SH-SY5Y (cell line): Measurements from ENCODE around the gene COA6.

ENCODE experiments used
- GATA2 ChIP-seq: IDR thresholded peaks from 2 replicates; pipeline ENCODE4 v1.6.1; 2011; ENCODE audit warnings: mild to moderate bottlenecking, low read depth, low read length
- GATA3 ChIP-seq: IDR thresholded peaks from 2 replicates; pipeline ENCODE4 v1.6.1; 2011; ENCODE audit warnings: low read depth, mild to moderate bottlenecking, low read length, moderate library complexity

- TF ChIP-seq GATA2 (no peak), GATA3 (no peak)
Observed at GRCh38 chr1:234402939-234403338, 29.7 kb downstream of the COA6 start.
